ENCODE data around the gene RXRA. TPM values are rescaled to one million over a fixed set of nuclear protein-coding genes. Genes with fewer than 3 reads are reported as not detected.

RXRA gene
- total RNA-seq, 4 donors from 2014 or later: 39.4 to 81.3 (median 67.4) TPM

DNA sequence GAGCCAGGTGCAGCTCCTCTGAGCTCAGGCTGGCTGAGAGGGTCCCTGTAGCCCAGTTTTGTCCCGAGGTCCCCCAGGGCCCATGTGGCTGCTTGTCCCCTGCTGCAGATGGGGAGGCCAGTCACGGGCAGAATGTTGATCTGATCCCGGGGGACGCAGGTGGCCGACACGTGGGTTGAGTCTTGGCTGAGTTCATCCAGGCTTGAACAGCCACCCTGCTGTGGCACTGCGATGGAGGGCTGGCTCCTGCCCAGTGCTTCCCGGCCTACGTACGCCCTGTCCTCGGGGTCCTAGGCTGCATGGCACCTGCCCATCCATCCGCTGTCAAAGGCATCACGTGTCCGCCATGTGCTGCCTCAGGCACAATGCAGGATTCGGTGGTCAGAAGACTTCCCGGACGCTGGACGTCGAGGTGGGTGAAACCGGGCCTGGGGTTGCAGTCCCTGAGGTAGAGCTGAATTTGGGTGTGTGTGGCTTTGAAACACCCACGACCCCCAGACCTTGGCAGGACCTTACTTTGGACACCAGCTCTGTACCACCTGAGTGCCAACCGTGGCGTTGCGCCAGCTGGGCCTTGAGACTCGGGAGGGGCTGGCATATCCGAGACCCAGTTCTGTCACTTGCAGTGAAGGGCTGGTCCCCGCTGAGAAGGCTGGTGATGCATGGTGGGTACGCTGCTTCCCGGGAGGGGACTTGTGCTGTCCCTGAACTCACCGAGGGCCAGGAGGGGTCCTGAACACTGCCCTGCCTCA lies 22.3 kb downstream of the RXRA start:
- H3K4me1 ChIP-seq: peaks cover 62 to 99% of the 10 kb centered on the region in 2 donors
- no peak overlapping the region for H3K4me3 ChIP-seq (replicated peaks in 1 of 3)
- intact Hi-C loops (cut with DNase I): no loop called here
- H3K36me3 ChIP-seq: no peaks in the 10 kb centered on the region
- no peak for TF ChIP-seq POLR2A (IDR thresholded peaks at IDR 0.05)
- TF ChIP-seq, protein P1, sequence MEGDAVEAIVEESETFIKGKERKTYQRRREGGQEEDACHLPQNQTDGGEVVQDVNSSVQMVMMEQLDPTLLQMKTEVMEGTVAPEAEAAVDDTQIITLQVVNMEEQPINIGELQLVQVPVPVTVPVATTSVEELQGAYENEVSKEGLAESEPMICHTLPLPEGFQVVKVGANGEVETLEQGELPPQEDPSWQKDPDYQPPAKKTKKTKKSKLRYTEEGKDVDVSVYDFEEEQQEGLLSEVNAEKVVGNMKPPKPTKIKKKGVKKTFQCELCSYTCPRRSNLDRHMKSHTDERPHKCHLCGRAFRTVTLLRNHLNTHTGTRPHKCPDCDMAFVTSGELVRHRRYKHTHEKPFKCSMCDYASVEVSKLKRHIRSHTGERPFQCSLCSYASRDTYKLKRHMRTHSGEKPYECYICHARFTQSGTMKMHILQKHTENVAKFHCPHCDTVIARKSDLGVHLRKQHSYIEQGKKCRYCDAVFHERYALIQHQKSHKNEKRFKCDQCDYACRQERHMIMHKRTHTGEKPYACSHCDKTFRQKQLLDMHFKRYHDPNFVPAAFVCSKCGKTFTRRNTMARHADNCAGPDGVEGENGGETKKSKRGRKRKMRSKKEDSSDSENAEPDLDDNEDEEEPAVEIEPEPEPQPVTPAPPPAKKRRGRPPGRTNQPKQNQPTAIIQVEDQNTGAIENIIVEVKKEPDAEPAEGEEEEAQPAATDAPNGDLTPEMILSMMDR (IDR thresholded peaks at IDR 0.05): no peak
- no peak for DNase-seq
- H3K27ac ChIP-seq: no peak overlapping the region
- WGBS, 2 donors: 77 to 85% methylated on average over 18 to 22 of the region's 30 CpGs
- H3K27me3 ChIP-seq: no peaks in the 10 kb centered on the region
- H3K9me3 ChIP-seq: no peaks in the 10 kb centered on the region

DNA sequence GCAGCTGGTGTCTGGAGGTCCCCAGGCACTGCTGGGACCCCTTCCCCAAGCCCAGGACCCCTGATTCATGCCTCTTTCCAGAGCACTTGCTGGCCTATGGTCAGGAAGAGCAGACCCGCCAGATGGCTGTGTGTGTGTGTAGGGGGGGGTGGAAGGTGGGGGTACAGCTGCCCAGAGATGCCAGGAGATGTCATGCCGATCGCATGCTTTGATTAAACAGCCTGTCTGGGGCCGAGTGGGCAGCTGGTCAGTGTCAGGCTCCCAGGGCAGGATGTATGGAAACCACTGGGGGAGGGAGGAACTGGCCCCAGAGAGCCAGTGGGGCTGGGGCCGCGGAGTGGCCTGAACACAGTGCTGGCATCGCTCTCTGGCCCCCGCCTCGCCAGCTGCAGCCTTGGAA lies 23.7 kb downstream of the RXRA start:
- no peak overlapping the region for H3K27ac ChIP-seq
- WGBS, 2 donors: 92 to 100% methylated on average over 1 to 9 of the region's 9 CpGs

GRCh38 chr9:134350416-134350994 lies 24.2 kb downstream of the RXRA start:
- no peak for DNase-seq
- Histone ChIP-seq H3K27ac (no peak overlapping the region), H3K9me3 (no peaks in the 10 kb centered on the region), H3K4me1 (peaks cover 62 to 99% of the 10 kb centered on the region in 2 donors), H3K27me3 (no peaks in the 10 kb centered on the region), H3K4me3 (replicated peaks in 1 of 3) (no peak overlapping the region), H3K36me3 (no peaks in the 10 kb centered on the region)
- TF ChIP-seq, protein P1 (IDR thresholded peaks at IDR 0.05): no peak
- TF ChIP-seq POLR2A (IDR thresholded peaks at IDR 0.05): no peak
- 77% methylated on average over 8 of the region's 20 CpGs; no CpG with 5 or more reads in 1 of the 2 donors for WGBS, 2 donors
- intact Hi-C loops (cut with DNase I): no loop called here

More for the DNA sequence above, 23.7 kb downstream of the RXRA start:
- H3K4me3 ChIP-seq (replicated peaks in 1 of 3): no peak overlapping the region
- peaks cover 62 to 99% of the 10 kb centered on the region in 2 donors for H3K4me1 ChIP-seq
- no peak for DNase-seq
- no peaks in the 10 kb centered on the region for H3K27me3 ChIP-seq
- no peaks in the 10 kb centered on the region for H3K9me3 ChIP-seq
- intact Hi-C loops (cut with DNase I): no loop called here
- no peak for TF ChIP-seq POLR2A (IDR thresholded peaks at IDR 0.05)
- TF ChIP-seq, protein P1 (IDR thresholded peaks at IDR 0.05): no peak
- H3K36me3 ChIP-seq: no peaks in the 10 kb centered on the region

DNA sequence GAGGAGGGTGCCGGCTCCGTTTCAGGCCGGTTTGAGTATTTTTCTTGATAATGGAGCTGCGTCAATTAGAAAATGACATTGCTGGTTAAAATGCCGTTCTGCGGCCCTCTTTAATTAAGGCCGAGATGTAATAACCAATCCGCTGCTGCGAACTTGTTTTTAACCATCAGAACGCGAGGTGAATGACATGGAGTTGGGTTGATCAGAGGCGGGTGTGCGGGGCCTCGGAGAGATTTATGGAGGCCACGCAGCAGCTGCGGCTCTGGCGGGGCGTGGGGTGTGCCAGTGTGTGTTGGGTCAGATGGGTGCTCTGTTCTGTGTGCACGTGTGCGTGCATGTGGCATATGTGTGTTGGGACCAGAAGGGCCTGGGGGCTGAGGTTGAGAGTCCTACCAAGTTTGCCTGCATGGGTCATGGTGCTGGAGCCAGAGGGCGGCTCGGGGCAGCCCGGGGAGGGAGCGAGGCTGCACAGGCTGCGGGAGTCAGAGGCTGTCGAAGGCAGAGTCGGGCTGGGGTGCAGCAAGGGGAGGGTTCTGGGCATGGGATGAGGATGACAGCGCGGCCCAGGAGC lies 25.4 kb downstream of the RXRA start:
- Histone ChIP-seq H3K36me3 (no peaks in the 10 kb centered on the region), H3K9me3 (no peaks in the 10 kb centered on the region), H3K4me3 (replicated peaks in 1 of 3) (no peak overlapping the region), H3K4me1 (peaks cover 66 to 99% of the 10 kb centered on the region in 2 donors), H3K27me3 (no peaks in the 10 kb centered on the region), H3K27ac (no peak overlapping the region)
- 92 to 94% methylated on average over 29 of the region's 29 CpGs for WGBS, 2 donors
- TF ChIP-seq POLR2A (IDR thresholded peaks at IDR 0.05): no peak
- TF ChIP-seq, protein P1 (IDR thresholded peaks at IDR 0.05): no peak
- intact Hi-C loops (cut with DNase I): no loop called here
- no peak for DNase-seq

Data from thyroid gland (tissue), 4 donors.